GM21723 (cell line): Measurements from ENCODE around the gene MTMR1.

Source experiments
- ATAC-seq: cut with Tn5 transposase; IDR thresholded peaks from one replicate; pipeline ENCODE4 v1.9.1; 2021; ENCODE audit warnings: mild to moderate bottlenecking, moderate library complexity; ENCODE audit not compliant: unreplicated experiment

The MTMR1 gene

GRCh38 chrX:150692831-150693724 lies at the start of gene MTMR1:
MTMR1 (plus strand) TSS chrX:150693396; CDS start chrX:150693531, 135 bp downstream.
- ATAC-seq = peak; percentile 46

- ATAC-seq = no peak
Observed at GRCh38 chrX:150643958-150644357, 49.2 kb upstream of the MTMR1 start.

- ATAC-seq = no peak
Observed at GRCh38 chrX:150644422-150644821, 48.8 kb upstream of the MTMR1 start.

GRCh38 chrX:150647331-150647730 lies 45.9 kb upstream of the MTMR1 start:
- ATAC-seq = no peak

- ATAC-seq = no peak
Observed at GRCh38 chrX:150648296-150648940, 44.8 kb upstream of the MTMR1 start.

GRCh38 chrX:150649096-150649870 lies 43.9 kb upstream of the MTMR1 start:
- ATAC-seq = no peak

GRCh38 chrX:150651906-150652305 lies 41.3 kb upstream of the MTMR1 start:
- no peak for ATAC-seq

- no peak for ATAC-seq
Observed at GRCh38 chrX:150655788-150656187, 37.4 kb upstream of the MTMR1 start.

GRCh38 chrX:150663073-150663472 lies 30.1 kb upstream of the MTMR1 start:
- ATAC-seq = no peak

- ATAC-seq = no peak
Observed at GRCh38 chrX:150664290-150664689, 28.9 kb upstream of the MTMR1 start.

GRCh38 chrX:150676221-150676620 lies 17.0 kb upstream of the MTMR1 start:
- no peak for ATAC-seq

- ATAC-seq = no peak
Observed at GRCh38 chrX:150680974-150681373, 12.2 kb upstream of the MTMR1 start.

GRCh38 chrX:150683112-150683511 lies 10.1 kb upstream of the MTMR1 start:
- no peak for ATAC-seq

GRCh38 chrX:150683536-150684146 lies 9.6 kb upstream of the MTMR1 start:
- ATAC-seq = peak; percentile 60

- ATAC-seq = no peak
Observed at GRCh38 chrX:150688911-150689451, 4.2 kb upstream of the MTMR1 start.

- ATAC-seq = no peak
Observed at GRCh38 chrX:150690126-150690525, 3.1 kb upstream of the MTMR1 start.

GRCh38 chrX:150692296-150692695 lies 900 bp upstream of the MTMR1 start:
- ATAC-seq = no peak

- peak; percentile 69 for ATAC-seq
Observed at GRCh38 chrX:150693725-150694574, 754 bp downstream of the MTMR1 start.

GRCh38 chrX:150694738-150695410 lies 1.7 kb downstream of the MTMR1 start:
- ATAC-seq = no peak
